ENCODE data around the gene PUM2.
"Not testable (repeated sequence)": the region's sequence is repeated elsewhere in the genome, so short reads cannot be mapped to it uniquely, and the experiment has no call there.

The PUM2 gene

GRCh38 chr2:20282916-20283592 is 67.6 kb downstream of the PUM2 start:
- DNase-seq = no peak

DNA sequence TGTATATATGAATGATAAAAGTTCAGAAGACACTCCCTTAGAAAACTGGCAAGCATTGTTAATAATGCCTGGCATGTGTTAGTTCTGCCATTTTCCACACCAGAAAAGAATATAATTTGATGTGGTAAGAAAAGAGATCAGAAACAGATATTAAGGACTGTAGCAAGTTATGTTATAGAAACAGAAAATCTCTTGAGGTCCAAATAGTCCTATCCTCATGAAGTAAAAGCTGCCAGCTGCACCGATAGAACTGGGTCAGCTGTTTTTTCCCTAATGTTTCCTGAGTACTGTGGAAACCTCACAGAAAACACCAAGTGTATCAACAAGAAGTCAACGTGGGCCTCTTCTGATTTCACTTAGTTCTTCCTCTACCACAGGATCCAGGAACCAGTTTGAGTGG is 68.8 kb downstream of the PUM2 start:
- no peak for DNase-seq

- DNase-seq = no peak
Observed at GRCh38 chr2:20273042-20273441, 77.6 kb downstream of the PUM2 start.

DNA sequence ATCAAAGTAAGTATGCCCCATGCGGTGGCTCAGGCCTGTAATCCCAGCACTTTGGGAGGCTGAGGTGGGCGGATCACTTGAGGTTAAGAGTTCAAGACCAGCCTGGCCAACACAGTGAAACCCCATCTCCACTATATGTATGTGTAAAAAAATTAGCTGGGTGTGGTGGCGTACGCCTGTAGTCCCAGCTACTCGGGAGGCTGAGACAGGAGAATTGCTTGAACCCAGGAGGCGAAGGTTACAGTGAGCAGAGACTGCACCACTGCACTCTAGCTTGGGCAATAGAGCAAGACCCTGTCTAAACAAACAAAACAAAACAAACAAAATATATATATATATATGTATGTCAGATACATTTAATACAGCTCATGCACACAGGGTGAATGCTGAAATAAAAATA is 82.3 kb downstream of the PUM2 start:
- DNase-seq = not testable (repeated sequence)

GRCh38 chr2:20267529-20267928 is 83.1 kb downstream of the PUM2 start:
- no peak for DNase-seq

DNA sequence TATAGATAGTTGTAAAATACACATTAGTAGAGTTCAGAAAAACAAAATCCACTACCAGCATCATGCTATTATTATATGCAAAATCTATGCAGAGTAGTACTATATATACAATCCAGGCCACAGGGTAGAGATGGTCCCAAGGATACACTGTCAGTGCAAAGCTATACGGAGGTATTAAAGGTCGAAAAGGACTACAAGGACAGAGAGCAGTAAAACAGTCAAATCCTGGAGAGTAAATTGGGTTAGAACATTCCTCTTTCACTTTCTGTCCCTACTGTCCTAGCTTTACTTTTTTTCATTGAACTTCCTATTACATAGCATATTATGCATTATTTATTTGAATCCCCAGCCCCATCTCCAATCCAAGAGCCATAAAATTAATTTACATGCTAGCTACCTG is 86.0 kb downstream of the PUM2 start:
- no peak for DNase-seq

- no peak for DNase-seq
Observed at GRCh38 chr2:20257411-20257810, 93.2 kb downstream of the PUM2 start.

DNA sequence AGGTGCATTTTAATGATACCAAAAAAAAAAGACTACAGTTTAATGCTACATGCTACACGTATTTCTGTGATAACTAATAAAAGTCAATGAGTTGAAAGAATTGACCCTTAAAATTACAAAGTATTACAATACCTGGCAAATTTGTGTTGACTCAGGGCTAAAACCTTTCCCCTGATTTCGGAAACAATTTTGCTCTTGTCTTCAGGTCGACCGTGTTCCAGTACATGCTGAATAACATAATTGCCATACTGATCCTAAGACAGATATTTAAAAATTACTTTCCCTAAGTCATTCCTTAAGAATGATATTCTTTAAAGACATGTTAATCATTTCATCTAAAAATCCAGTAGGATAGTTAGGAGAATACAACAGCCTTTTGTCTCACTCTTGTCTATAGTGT is 95.9 kb downstream of the PUM2 start:
- DNase-seq = no peak

GRCh38 chr2:20250436-20250835 is 100.2 kb downstream of the PUM2 start:
- no peak for DNase-seq

DNA sequence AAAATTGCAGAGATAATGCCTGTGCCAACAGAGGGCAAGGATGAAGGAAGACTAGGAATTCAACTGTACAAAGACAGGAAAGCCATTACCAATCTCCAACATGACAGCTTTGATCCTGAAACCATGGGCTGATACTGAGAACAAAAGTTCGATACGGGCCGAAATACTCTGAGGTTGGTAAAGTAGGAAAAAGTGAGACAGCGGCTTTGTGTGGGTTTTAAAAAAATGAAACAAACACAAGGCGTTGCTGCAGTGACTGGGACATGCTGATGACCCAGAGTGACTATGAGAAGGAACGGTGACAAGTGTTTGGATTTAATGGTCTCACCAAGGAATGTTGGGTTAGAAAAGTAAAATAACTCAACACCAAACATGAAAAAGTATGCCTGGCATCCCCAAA is 101.5 kb downstream of the PUM2 start:
- no peak for DNase-seq

GRCh38 chr2:20247084-20247483 is 103.6 kb downstream of the PUM2 start:
- DNase-seq = no peak

GRCh38 chr2:20243637-20244036 is 107.0 kb downstream of the PUM2 start:
- not testable (repeated sequence) for DNase-seq

DNA sequence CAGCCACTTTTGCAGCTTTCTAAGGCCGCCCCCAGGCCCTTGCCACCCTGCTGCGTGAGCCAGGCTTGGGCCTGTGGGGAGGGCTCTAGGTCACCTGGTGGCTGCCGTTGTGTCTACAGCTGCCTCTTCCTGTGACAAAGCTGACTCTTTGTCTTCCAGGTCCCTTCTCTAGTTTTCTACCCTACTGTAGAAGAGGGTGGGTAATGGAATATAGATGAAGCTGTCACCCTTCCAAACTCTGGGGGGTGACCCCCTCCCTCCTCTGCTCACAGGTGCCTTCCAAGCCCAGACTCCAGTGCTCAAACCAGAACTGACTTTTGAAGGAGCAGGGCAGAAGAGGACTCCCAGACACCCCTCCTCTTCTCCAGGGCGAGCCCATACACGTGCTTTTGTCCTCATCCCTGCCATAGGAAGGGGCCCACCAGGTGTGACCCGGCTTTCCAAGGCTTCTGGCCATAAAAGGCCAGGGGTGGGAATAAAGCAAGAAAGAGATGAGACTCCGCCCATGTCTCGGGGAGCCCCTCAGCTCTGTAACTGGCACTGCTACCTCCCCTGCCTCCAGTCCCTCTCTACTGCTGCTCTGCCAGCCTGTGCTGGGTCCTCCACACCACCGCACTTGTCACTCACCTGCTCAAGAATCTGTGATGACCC is 107.8 kb downstream of the PUM2 start:
- peak; percentile 73 for DNase-seq

- DNase-seq = no peak
Observed at GRCh38 chr2:20241973-20242726, 108.5 kb downstream of the PUM2 start.

DNA sequence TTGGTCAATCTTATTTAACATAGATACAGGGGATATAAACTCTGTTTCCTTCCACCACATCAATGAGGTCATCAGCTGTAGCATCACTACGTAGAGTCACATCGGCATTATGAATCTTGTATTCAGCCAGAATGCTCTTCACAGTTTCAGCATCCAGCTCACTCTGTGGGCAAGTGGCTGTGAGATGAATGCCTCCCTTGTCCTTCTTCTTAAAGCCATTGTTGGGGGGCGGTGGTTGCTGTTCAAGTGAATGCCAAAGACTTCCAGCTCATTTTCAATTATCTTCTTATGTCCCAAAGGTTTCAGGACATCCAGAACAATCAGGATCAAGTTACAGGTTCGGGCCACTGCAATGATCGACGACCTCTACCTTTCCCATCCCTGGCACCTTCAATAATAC is 110.4 kb downstream of the PUM2 start:
- not testable (repeated sequence) for DNase-seq

DNA sequence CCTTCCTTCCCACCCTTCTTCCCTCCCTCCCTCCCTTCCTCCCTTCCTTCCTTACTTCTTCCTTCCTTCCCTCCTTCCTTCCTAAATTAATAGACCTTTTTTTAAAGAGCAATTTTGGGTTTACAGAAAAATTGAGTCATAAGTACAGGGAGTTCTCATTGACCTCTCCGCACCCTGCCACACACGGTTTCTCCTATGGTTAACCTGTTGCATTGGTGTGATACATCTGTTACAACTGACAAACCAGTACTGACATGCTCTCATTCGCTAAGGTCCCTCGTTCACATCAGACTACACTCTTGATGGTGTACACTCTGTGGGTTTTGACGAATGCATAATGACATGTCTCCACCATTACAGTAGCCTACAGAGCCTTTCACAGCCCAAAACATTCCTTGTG is 114.1 kb downstream of the PUM2 start:
- no peak for DNase-seq

DNA sequence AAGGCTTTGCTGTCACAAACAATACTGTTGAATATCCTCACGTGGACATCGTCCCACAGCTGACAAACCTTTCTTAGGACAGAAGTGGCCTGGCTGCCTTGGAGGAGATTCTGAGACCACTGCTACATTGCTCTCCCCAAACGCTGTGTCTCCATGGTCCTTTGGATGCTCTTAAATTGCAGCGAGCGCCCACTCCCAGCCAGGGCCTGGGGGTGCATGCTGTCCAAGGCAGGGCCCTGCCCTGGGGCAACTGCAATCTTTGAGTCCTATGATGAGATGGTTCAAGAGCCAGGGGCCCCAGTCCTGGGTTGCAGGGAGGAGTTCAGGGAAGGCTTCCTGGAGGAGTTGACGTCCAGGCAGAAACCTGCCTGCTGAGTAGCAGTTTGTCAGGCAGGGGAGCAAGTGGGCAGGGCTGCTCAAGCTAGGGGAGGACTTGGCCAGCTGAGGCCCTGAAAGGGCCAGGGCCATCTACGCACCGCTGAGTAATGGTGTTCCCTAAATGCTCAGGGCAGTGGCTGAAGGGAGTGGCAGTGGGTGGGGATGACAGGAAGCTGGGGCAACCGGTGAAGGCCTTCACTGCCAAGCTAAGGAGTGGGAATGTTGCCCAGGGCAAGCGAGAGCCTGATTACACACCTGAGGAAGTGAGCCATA is 114.9 kb downstream of the PUM2 start:
- no peak for DNase-seq

GRCh38 chr2:20234597-20234996 is 116.0 kb downstream of the PUM2 start:
- not testable (repeated sequence) for DNase-seq

- DNase-seq = no peak
Observed at GRCh38 chr2:20232837-20233207, 117.8 kb downstream of the PUM2 start.

DNA sequence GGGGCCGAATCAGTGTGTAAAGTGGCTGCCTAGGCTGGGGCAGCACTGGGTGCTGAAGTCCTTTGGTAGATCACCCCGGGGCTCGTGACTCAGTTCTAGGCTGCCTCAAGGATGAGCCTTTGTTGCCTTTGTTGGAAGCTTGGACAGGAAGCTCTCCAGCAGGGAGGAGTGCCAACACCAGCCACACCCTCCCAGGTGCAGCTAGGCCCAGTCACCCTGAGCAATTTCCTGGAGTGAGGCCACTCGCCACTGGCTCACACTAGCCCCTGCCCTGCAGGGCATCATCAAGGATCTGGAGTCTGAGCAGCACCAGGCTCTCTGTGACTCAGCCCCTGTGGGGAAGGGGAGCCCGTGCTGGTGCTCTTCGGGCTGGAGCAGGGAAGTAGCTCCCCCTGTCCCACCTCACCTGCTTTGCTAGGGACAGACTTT is 119.0 kb downstream of the PUM2 start:
- DNase-seq = no peak

GRCh38 chr2:20231159-20231558 is 119.5 kb downstream of the PUM2 start:
- DNase-seq = no peak

DNA sequence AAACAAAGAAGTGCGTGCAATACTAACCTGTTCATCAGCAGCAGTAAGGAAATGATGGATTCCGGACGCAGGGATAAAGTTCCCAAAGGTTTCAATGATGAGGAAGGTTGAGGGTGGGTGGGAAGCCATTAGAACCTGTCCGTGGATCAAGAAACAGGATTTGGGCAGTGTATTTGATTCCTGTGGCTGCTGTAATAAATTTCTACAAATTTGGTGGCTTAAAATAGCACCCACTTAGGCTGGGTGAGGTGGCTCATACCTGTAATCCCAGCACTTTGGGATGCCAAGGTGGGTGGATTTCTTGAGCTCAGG is 120.6 kb downstream of the PUM2 start:
- DNase-seq = no peak

DNA sequence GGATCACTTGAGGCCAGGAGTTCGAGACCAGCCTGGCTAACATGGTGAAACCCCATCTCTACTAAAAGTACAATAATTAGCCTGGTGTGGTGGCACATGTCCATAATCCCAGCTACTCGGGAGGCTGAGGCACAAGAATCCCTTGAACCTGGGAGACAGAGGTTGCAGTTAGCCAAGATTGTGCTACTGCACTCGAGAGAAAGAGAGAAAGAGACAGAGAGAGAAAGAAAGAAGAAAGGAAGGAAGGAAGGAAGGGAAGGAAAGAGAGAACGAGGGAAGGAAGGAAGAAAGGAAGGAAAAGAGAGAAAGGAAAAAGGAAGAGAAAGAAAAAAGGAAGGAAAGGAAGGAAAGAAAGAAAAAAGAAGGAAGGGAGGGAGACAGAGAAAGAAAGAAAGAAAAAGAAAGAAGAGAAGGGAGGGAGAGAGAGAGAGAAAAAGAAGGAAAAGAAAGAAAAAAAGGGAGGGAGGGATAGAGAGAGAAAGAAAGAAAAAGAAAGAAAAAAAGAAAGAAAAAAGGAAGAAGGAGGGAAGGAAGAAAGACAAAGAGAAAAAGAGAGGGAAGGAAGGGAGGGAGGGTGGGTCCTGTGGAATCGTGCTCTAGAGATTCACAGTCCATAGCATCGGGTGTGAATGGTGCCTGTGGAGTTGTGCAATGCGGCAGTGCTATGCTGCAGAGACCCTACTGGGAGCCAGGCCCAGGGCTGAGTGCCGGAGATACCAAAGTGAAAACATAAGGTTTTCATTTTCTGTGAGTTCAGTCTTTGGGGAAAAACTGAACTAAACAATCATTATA is 121.1 kb downstream of the PUM2 start:
- no peak for DNase-seq

Data from NCI-H187 treated with DMSO at 0.1 percent for 48 hours (cell line).